ENCODE measurements around the gene SPRY4. TPM values are rescaled to one million over a fixed set of nuclear protein-coding genes. Genes with fewer than 3 reads are reported as not detected.

SPRY4 gene
- total RNA-seq, 3 donors from 2014 or later: 13.0 to 18.0 (median 14.5) TPM

- no peaks in the 10 kb centered on the region for H3K36me3 ChIP-seq
- H3K9me3 ChIP-seq: no peaks in the 10 kb centered on the region
- intact Hi-C loops (cut with DNase I; ENCODE audit: low total_unique reads): no loop called here
- peaks cover 0 to 10% of the 10 kb centered on the region in 2 donors for H3K4me1 ChIP-seq
- H3K27ac ChIP-seq: no peak overlapping the region
- TF ChIP-seq POLR2AphosphoS5 (IDR thresholded peaks at IDR 0.05) (no peak), CTCF (IDR thresholded peaks at IDR 0.05) (no peak), POLR2A (IDR thresholded peaks at IDR 0.05) (no peak)
- no peaks in the 10 kb centered on the region for H3K27me3 ChIP-seq
- no peak for DNase-seq (ENCODE audit: low spot score in 2 of 2)
- H3K4me3 ChIP-seq: peak overlapping the region in 1 of 3 donors; percentile 18
Measured at GRCh38 chr5:142313275-142313674, 11.5 kb downstream of the SPRY4 start.

- Histone ChIP-seq H3K36me3 (no peaks in the 10 kb centered on the region), H3K4me3 (no peak overlapping the region), H3K9me3 (no peaks in the 10 kb centered on the region), H3K4me1 (peaks cover 0 to 10% of the 10 kb centered on the region in 2 donors), H3K27ac (no peak overlapping the region), H3K27me3 (no peaks in the 10 kb centered on the region)
- no peak for DNase-seq (ENCODE audit: low spot score in 2 of 2)
- intact Hi-C loops (cut with DNase I; ENCODE audit: low total_unique reads): no loop called here
- TF ChIP-seq POLR2AphosphoS5 (IDR thresholded peaks at IDR 0.05) (no peak), CTCF (IDR thresholded peaks at IDR 0.05) (no peak), POLR2A (IDR thresholded peaks at IDR 0.05) (no peak)
Measured at GRCh38 chr5:142312399-142312798, 12.4 kb downstream of the SPRY4 start.

GRCh38 chr5:142311725-142312124, 13.1 kb downstream of the SPRY4 start:
- no peaks in the 10 kb centered on the region for H3K9me3 ChIP-seq
- H3K27me3 ChIP-seq: no peaks in the 10 kb centered on the region
- TF ChIP-seq POLR2A (IDR thresholded peaks at IDR 0.05) (no peak), POLR2AphosphoS5 (IDR thresholded peaks at IDR 0.05) (no peak), CTCF (IDR thresholded peaks at IDR 0.05) (no peak)
- DNase-seq (ENCODE audit: low spot score in 2 of 2): no peak
- no peaks in the 10 kb centered on the region for H3K36me3 ChIP-seq
- H3K4me1 ChIP-seq: peaks cover 0 to 6% of the 10 kb centered on the region in 2 donors
- no peak overlapping the region for H3K4me3 ChIP-seq
- H3K27ac ChIP-seq: no peak overlapping the region
- intact Hi-C loops (cut with DNase I; ENCODE audit: low total_unique reads): no loop called here

- Histone ChIP-seq H3K9me3 (no peaks in the 10 kb centered on the region), H3K27me3 (no peaks in the 10 kb centered on the region), H3K36me3 (no peaks in the 10 kb centered on the region), H3K4me1 (peaks cover 0 to 2% of the 10 kb centered on the region in 2 donors), H3K4me3 (no peak overlapping the region), H3K27ac (no peak overlapping the region)
- no peak for DNase-seq (ENCODE audit: low spot score in 2 of 2)
- TF ChIP-seq CTCF (IDR thresholded peaks at IDR 0.05): no peak
- intact Hi-C loops (cut with DNase I; ENCODE audit: low total_unique reads): no loop called here
Measured at GRCh38 chr5:142310803-142311202, 14.0 kb downstream of the SPRY4 start.

GRCh38 chr5:142309747-142310318, 15.0 kb downstream of the SPRY4 start:
- H3K27ac ChIP-seq: no peak overlapping the region
- no peaks in the 10 kb centered on the region for H3K27me3 ChIP-seq
- no peaks in the 10 kb centered on the region for H3K36me3 ChIP-seq
- H3K4me3 ChIP-seq: no peak overlapping the region
- H3K4me1 ChIP-seq: no peaks in the 10 kb centered on the region
- DNase-seq (ENCODE audit: low spot score in 2 of 2): no peak
- intact Hi-C loops (cut with DNase I; ENCODE audit: low total_unique reads): no loop called here
- no peak for TF ChIP-seq POLR2A (IDR thresholded peaks at IDR 0.05)
- no peak for TF ChIP-seq POLR2AphosphoS5 (IDR thresholded peaks at IDR 0.05)
- no peak for TF ChIP-seq CTCF (IDR thresholded peaks at IDR 0.05)
- H3K9me3 ChIP-seq: no peaks in the 10 kb centered on the region
